Hematopoietic multipotent progenitor cell treated with erythropoietin and hydrocortisone succinate and interleukin-3 and kit ligand, for 17 days (in vitro differentiated cells): ENCODE data around the gene FBXO17.

Experiments
- DNase-seq: peaks from one replicate; pipeline ENCODE4 v3.0.0-alpha.2; 2015; ENCODE audit warnings: low spot score

The FBXO17 gene

DNA sequence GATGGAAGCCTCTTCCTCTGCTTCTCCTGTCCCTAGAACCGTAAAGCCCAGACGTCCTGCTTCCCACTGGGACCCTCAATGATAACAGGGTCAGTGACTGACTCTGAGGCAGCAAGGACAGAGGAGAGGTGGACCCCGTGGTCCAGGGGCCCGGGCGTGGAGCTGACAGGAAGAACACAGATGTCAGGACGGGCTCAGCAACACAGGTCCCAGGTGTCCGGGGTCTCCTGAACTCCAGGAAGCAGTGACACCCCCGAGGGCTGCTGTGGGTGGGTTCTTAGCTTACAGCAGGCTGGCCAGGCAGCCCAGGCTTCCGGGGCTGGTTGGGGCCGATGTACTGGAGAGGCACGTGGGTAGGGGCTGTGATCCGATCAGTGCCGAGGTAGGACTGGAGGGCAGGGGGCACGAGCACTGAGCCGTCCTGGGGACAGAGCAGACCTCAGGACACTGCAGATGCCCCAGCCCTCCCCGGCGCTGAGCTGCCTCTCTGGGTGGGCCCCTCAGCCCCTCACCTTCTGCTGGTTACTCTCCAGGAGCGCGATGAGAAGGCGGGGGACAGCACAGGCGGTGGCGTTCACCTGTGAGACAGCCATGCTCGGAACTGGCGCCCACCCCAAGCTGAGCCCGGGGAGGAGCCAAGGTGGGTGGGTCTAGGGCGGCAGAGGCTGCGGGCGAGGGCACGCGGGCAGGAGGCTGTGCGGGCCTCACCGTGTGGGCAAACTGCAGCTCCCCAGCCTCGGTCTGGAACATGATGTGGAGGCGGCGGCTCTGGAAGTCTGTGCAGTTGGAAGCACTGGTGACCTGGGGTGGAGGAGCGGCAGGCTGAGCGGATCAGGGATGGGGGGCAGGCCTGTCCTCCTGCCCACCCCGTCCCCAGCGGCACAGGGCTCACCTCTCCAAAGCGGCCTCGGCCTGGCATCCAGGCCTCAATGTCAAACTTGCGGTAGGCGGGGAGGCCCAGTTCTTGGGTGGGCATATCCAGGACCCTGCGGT lies 59.9 kb downstream of the FBXO17 start:
- no peak for DNase-seq

DNA sequence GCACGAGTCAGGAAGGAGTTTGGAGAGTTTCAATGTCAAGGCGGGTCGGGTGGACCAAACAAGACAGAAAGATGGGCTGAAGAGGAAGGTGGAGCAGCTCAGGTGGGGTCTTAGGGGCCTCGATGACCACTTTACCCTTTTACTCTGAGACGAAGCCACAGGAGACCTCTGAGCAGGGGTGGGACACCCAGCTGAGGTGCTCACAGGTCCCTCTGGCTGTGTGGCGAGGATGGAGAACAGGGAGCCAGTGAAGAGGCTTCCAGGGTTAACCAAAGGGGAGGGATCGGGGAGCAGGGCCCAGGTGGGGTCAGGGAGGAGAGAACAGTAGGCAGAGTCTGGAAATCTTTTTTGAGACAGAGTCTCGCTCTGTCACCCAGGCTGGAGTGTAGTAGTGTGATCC lies 61.6 kb downstream of the FBXO17 start:
- DNase-seq: no peak

DNA sequence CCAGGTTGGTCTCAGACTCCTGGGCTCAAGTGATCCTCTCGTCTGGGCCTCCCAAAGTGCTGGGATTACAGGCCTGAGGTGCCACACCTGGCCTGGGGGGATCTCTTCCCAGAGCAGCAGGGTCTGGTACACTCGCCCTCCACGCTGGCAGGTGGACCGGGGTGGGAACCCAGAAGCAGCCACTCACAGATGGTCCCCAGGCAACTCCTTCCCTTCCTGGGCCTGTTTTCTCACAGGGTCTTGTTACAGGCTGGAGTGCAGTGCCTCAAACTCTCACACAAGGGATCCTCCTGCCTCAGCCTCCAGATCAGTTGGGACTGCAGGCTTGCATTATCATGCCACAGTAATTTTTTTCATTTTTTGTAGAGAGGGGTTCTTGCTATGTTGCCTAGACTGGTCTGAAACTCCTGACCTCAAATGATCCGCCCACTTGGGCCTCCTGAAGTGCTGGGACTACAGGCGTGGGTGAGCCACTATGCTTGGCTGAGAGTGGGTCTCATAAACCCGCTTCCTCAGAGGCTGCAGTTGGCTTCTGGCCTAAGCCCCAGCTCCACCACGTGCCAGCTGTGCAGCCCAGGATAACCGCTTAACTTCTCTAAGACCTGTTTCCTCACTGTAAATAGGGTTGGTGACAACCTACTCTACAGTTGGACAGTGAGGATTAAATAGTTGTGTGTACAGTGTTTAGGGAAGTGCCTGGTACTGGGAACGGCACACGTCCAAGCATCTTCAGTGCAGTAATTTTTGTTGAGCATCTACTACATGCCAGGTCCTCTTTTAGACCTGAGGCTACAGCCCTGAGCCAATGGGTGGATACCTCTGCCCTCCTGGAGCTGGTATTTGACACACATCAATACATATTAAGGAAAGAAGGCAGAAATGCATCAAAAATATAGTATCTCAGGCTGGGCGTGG lies 62.7 kb downstream of the FBXO17 start:
- no peak for DNase-seq

DNA sequence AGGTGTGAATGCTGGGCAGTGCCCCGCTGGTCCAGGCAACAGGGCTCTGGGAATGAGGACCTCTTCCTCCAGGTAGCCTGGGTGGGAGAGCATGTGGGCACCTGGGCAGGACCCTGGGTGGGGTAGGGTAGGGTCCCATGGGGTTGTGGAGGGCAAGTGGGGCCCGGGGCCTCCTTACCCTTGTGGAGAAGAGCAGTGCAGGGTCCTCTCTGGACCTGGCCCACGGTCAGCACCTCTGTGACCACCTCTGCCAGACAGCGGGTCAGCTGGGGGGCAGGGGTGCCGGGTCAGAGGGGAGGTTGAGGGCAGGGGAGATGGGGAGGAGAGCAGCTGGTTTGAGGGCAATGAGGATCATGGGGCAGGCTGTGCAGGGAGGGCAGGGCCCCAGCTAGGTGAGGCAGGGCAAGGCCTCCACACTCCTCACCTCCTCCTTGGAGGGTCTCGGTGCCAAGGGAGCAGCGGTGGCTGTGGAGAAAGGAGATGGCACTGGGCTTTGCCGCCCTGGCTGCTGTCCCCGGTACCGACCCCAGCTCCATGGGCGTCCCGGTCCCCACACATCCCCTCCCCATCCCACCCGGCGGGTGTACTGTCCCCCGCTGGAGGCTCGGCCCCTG lies 64.0 kb downstream of the FBXO17 start:
- DNase-seq: no peak

DNA sequence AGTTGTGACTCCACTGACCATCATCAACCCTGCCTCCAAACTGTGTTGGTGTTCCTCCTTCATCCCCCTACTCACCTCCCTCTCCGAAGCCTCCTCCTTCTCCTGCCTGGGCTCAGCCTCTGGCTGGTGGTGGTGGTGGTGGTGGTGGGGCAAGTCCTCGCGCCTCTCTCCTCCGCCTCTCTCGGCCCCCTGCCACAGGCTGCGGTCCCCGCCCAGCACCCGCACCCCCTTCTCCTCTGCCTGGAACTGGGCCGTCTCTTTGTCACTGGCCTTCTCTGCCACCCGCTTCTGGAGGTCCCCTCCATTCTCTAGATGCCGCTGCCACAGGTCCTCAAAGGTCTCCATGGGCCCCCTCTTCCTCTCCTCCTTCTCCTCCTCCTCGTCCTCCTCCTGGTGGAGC lies 65.1 kb downstream of the FBXO17 start:
- no peak for DNase-seq

DNA sequence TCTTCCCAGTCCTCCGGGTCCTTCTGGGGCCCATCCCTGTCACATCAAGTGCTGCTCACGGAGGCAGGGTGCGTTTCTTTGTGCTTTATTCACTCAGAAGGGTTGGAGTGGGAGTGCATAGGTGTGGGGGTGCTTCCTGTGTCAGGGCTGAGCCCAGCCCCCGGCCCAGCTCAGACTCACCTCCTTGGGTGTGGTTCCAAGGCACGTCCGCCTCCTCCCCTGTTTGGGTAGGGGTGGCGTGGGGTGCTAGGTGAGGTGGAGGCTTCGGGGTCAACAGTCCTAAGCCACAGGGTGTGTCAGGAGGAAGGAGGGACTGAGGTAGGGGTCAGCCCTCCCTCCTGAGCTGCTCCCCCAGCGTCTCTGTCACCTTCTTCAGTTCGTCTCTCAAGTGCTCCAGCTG lies 66.6 kb downstream of the FBXO17 start:
- no peak for DNase-seq

DNA sequence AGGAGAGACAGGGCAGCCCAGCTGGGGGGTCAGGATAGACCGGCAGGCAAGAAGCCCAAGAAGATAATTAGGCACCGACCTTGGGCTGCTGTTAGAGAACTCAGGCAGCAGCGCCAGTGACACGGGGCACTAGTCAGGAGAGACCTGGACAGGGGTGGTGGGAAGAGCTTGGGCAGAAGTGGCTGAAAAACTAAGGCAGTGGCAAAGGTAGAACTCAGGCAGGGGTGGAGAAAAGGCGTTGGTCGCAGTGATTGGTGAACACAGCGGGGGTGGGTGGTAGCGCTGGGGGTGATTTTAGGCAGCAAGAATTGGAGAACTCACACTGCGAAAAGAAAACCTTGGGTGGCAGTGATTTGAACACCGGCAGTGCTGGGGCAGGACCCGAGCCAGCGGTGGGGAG lies 67.9 kb downstream of the FBXO17 start:
- DNase-seq: no peak

DNA sequence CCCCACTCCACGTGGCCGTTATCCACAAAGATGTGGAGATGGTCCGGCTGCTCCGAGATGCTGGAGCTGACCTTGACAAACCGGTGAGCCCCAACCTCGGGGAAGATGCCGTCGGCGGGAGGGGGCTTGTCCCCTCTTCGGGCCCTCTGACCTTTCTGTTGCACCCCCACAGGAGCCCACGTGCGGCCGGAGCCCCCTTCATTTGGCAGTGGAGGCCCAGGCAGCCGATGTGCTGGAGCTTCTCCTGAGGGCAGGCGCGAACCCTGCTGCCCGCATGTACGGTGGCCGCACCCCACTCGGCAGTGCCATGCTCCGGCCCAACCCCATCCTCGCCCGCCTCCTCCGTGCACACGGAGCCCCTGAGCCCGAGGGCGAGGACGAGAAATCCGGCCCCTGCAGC lies 68.3 kb downstream of the FBXO17 start:
- DNase-seq: no peak

DNA sequence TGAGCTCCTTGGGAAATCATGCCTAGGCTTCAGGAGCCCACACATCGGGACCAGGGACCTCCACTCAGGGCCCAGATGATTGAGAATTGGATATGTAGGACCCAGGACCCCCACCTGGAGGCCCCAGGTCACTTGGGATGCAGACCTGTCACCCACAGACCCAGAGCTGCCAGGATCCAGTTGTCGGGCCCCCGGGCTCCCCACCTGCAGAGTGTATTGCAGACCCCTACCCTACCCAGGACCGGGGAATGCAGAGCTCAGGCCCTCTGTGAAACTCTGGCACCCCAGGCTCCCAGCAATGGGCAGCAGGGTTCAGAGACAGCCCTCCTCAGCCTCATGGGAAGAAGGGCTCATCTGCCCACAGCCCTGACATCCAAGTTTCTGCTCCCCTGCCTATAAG lies 69.9 kb downstream of the FBXO17 start:
- no peak for DNase-seq

DNA sequence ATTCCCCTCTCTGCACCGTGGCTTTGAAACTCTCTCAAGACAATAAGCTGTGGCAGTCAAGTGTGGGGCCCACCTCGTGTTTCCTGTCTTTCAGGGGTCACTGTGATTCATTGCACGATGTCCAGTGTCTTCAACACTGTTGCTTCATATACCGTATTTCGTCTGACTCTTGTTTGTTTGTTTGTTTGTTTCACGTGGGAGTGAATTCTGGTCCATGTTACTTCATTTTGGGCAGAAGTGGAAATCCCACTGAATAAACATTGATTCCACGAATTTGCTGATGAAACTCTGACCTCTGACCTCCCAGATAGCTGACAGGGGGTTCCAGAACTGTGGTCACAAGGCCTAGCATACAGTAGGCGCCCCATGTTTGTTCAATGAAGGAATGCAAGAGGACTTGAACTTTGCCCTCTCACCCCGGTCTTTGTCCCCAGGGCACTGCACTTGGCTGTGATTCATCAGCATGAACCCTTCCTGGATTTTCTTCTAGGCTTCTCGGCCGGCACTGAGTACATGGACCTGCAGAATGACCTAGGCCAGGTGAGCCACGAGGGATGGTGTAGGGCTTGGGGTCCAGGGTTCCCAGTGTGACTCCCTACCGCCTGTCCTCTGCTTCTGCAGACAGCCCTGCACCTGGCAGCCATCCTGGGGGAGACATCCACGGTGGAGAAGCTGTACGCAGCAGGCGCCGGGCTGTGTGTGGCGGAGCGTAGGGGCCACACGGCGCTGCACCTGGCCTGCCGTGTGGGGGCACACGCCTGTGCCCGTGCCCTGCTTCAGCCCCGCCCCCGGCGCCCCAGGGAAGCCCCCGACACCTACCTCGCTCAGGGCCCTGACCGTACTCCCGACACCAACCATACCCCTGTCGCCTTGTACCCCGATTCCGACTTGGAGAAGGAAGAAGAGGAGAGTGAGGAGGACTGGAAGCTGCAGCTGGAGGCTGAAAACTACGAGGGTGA lies 70.7 kb downstream of the FBXO17 start:
- no peak for DNase-seq

DNA sequence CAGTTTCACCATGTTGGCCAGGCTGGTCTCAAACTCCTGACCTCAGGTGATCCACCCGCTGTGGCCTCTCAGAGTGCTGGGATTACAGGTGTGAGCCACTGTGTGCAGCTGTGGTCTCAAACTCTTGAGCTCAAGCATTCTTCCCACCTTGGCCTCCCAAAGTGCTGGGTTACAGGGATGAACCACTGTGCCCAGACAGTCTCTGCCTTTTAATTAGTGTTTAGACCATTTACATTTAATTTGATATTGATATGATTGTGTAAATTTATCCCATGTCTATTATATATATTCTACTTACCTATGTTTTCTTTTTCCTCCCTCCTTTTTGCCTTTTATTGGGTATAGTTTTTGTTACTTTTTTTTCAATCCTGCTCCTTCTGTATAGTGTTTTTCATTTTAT lies 73.9 kb downstream of the FBXO17 start:
- DNase-seq: no peak

DNA sequence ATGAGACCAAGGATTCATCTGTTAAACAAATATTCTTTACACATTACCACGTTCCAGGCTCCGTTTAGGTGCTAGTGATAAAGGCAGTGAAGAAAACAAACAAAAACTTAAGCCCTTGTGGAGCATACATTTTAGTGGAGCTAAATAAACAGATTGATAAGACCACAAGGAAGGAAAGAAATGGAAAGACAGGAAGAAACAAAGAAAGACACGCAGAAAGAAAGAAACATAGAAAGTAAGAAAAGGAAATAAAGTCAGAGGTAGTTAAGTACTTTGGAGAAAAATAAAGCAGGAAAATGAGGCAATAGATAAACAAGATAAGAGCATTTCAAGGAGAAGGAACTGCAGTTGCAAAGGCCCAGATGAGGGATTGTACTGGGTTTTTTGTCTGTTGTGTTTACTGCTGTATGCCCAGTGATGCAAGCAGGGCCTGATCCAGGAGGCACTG lies 74.8 kb downstream of the FBXO17 start:
- DNase-seq: peak; percentile 32

DNA sequence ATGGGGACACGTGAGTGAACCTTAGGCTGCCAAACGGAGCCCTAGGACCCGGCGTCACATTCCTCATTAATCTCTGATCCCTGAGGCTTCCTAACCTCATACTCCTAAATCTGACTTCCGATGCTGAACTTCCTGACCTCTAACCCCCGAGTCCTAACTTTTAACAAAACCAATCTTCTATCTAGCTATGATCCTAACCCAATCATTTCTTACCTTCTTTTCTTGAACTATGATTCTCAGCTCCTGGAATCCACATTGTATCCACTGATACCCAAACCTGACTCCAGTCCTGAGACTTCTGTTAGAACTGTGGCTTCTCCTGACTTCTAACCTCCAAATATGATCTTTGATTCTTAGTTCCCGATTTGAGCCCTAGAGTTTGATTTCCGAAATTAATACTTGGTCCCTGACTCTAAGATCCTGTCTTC lies 75.3 kb downstream of the FBXO17 start:
- no peak for DNase-seq

DNA sequence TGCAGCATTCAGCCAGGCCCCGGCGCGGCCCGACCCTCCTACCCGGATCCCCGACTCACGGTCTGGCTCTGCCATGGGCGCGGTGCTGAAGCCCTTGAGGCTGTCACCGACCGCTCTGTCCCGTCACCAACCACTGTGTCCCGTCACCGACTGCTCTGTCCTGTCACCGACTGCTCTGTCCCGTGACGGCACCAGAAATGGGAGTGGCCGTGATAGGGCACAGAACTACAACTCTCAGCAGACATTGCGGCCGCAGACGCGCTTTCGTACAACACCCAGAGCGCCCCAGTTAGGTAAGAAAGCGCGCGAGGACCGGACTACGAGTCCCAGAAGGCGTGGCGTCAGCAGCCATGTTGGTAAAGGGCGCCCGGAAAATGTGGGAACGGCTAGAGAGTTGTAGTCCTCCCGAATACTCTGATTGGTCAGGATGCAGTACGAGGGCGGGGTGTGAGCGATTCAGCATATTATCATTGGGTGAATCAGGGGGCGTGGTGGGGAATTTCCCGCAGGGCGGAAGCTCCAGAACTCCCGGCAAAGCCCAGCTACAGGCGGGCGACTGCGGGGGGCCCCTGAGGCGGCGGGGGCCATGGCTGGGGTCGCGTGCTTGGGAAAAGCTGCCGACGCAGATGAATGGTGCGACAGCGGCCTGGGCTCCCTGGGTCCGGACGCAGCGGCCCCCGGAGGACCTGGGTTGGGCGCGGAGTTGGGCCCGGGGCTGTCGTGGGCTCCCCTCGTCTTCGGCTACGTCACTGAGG lies 75.9 kb downstream of the FBXO17 start, which contains the start of the genes NFKBIB and SIRT2:
Gene NFKBIB, plus strand, starts transcription at position 523 of the 755 bp plus-strand sequence. Its CDS starts 64 bp downstream, at position 587.
Gene SIRT2, minus strand, starts transcription at position 172 of the 755 bp plus-strand sequence. Its CDS starts 97 bp downstream, at position 75.
- peak; percentile 100 for DNase-seq

DNA sequence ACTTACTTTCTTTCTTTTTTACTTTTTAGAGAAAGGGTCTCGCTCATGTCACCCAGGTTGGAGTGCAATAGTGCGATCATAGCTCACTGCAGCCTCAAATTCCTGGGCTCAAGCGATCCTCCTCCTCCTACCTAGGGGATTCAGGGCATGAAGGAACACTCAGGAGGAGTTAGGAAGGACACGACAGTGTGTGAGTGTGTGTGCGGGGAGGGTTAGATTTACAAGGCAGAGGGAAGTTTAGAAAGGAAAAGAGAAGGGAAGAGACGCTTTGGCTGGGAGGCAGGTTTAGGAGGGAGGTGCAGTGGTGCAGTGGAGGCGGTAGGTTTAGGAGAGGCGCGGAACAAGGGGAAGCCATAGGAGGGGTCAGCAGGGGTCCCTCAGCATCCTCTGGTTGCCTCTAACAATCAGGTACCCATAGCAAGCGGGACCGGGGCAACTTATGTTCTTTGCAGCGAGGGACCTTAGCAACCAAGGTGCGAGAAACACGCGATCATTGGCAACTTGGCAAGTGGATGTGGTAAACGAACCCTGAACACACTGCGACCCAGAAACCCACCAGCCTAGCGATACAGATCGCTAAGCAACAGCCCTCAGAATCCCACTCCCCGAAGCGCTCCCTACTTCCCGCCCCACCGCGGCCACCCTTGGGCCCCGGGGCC lies 76.6 kb downstream of the FBXO17 start:
- DNase-seq: no peak

DNA sequence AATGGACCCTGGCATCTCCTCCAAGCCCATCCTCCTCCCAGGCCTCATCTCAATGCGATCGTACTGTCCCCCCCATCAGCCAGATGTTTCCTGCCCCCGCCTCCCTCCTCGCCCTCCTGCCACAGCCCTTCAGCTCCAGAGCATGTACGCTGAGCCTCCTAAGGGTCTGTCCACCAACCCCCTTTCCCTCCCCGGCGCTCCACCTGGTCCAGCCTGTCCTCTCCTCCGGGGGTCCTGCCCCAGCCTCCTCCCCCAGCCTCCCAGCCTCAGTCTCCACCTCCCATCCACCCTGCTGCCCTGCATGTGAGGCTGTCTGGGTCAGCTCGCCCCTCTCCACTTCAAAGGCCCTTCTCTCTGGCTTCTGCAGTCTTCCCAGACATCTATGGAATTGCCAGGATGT lies 80.6 kb downstream of the FBXO17 start:
- no peak for DNase-seq

DNA sequence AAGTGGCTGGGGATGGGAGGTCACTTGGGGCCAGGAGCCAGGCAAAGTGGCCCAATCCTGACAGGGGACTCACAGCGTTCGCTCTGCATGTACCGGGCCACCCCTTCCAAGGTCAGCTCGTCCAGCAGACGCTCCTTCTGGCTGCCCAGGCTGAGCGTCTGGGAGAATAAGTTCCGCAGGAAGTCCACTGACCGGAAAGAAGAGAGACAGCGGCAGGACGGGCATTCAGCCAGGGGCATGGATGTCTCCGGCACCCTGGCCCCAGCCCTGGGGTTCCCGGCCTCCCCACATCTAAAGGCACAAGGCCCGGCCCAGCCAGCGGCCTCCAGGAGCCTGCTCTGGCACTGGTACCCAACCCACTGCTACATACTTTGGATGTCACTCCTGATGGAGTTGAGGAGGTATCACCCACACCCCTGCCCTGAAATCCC lies 82.2 kb downstream of the FBXO17 start:
- DNase-seq: no peak

DNA sequence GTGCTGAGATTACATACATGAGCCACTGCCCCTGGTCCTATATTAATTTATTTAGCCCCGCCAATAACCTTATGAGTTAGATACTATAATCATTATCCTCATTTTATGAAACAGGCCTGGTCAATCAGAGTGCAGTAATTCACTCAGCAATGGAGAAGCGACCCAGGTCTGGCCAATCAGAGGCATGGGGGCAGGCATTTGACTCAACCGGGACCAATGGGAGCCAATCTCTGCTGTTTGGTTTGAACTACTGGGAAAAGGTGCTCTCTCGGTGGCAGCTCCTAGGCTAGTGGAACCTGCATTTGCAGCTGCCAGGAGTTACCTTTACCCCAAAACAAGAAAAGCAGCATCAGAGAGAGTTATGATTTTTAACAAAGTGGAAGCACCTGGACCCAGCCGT lies 82.7 kb downstream of the FBXO17 start:
- no peak for DNase-seq

DNA sequence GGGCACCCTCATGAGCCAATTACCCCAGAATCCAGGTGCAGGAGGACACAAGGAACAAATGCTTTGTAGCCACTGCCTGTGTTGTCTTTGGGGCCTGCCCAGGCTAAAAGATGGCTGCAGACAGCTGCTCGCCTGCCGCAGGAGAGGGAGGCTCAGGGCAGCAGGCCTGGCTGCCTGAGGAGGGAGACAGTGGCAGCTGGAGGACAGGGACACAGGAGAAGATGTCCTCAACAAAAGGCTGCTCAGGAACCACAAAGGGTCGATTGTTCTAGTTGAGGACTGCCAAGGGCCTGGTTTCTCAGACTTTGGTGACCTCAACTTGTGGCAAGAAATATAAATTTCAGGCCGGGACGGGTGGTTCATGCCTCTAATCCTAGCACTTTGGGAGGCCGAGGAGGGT lies 83.8 kb downstream of the FBXO17 start:
- DNase-seq: no peak
